ENCODE measurements around the gene ALDH1A1.
"Not testable (repeated sequence)": the region's sequence is repeated elsewhere in the genome, so short reads cannot be mapped to it uniquely, and the experiment has no call there.

Gene ALDH1A1

DNA sequence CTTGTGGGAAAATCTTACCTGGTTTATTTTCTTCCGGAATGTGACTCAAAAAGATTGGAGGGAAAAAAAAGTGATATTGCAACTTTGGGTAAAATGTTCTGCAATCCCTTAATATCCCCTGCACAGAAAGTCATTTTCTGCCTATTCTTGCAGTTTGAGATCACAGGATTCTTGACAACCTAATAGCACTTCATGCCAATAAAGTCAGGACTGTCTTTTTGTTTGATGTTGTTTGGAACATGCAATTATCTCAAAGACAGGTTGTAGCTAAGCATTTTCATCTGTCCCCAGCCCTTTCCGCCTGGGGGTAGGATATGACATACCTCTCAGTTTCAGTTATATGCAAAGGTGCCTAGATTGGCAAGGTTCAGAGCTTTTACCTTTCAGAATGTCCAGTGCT, 63.9 kb downstream of the ALDH1A1 start:
- no peak for DNase-seq

GRCh38 chr9:72888067-72888466, 64.8 kb downstream of the ALDH1A1 start:
- no peak for DNase-seq

DNA sequence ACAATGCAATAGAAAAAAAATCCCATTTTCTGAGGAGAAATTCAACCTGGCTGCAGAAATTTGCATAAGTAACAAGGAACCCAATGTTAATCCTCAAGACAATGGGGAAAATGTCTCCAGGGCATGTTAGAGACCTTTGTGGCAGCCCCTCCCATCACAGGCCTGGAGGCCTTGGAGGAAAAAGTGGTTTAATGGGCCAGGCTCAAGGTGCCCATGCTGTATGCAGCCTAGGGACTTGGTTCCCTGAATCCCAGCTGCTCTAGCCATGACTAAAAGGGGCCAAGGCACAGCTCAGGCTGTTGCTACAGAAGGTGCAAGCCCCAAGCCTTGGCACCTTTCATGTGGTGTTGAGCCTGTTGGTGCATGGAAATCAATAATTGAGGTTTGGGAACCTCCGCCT, 66.5 kb downstream of the ALDH1A1 start:
- DNase-seq = no peak

- no peak for DNase-seq
Measured at GRCh38 chr9:72884508-72884907, 68.3 kb downstream of the ALDH1A1 start.

- DNase-seq = no peak
Measured at GRCh38 chr9:72883875-72884274, 69.0 kb downstream of the ALDH1A1 start.

DNA sequence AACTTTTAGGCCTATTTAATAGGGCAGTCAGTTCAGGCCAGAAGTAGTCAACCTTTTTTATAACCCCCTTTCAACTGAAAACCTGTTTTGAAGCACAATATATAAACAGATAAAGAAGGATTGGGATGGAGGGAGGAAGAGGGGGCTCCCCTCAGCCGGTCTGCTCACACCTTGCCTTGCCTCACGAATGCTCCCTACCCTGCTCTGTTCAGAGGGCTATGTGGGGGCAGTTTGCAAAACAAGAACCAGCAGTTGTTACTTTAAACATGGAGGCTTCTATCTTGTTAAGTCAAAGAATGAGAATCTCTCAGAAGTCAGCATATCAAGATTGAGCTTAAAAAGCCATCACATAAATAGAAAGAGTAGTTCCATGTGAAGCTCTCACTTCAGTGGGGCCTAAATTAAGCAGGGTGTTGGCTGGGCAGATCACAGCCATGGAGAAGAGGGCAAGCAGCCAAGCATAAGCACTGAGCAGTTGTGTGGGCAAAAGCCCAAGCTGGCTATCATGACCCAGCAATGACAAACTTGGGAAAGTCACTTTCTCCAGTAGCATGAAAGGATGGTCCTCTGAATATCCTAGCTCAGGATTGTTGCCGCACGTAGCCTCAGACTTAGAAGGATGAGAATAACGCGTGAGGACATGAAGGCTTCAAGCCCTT, 70.6 kb downstream of the ALDH1A1 start:
- DNase-seq = no peak

DNA sequence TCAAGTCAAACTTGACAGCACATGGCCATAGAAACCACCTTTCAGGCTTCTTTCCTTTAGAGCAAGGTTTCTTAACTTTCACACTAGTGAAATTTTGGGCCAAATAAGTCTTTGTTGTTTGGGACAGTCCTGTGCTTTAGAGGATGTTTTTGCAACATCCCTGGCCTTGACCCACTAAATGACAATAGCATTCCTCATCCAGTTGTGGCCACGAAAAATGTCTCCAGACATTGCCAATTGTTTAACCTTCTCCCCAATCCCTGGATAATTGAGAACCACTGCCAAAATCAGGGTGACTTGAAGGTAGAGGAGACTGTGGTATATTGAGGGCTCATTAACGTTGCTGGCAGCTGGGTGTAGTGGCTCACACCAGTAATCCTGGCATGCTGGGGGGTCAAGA, 72.0 kb downstream of the ALDH1A1 start:
- no peak for DNase-seq

DNA sequence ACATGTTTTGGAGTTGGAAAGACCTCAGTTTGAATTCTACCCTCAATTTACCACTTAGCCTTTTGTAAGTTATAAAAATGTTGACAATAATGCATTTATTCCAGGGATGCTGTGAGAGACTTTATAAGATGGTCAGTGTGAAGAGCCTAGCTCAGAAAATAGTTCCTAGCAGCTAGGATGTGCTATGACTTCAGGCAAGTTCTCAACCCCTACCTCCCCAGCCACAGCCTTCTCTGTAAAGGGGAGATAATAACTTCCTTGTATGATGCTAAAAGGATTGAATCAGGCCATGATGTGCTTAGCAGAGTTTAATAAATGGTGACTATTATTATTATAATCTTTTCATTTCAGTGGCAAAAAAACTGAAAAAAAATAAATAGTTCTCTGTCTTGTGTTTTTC, 77.6 kb downstream of the ALDH1A1 start:
- DNase-seq = no peak

- DNase-seq = no peak
Measured at GRCh38 chr9:72874344-72874743, 78.5 kb downstream of the ALDH1A1 start.

DNA sequence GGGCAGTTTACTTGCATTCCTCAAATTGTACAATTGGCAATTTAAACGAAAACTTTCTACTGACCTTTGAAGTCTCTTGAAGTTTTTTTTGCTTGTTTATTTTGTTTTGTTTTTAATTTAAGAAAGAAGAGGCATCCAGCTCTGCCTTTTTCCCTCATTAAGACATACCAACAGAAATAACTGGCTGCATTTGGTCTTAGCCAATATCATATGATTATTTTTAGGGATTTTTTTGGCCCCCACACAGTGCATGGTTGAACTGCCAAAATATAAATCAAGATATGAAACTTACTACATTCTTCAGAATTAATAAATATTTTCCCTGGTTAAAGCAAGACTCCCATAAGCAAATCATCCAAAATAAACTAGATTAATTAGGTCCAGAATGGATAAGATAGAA, 79.4 kb downstream of the ALDH1A1 start:
- DNase-seq = no peak

DNA sequence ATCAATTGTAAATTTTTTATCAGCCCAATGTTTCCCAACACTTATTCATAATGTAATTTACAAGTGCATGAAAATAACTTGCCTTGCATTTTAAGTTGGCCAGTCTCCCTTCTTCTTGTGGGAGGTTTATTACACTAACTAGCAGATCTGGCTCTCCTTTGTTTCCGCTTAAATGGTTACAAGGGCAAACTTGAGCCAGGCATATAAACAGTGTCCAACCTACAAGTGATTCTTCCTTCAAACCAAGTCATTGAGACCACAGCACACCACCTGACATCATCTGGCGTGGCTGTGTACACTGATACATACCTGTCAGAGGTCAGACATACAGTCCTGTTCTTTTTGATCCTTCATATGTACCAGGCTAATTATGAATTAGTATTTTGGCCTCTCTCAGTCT, 80.1 kb downstream of the ALDH1A1 start:
- no peak for DNase-seq

DNA sequence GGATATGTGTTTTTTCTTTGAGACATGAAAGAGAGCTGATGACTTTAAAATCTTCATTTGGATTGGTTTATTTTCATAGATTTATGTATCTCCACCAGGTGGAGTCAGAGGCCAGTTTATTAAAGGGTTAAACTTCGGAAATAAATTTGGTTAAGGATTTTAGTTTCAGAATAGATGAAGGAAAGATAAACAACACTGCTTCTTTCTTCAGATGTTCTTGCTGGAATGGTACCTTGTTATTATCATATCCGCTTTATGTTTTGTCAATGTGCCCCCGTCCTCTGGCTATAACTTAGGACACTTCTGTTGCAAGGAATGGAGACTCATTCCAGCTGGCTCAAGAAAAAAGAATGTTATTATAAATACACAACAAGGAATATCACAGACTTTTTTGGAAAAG, 81.2 kb downstream of the ALDH1A1 start:
- no peak for DNase-seq

DNA sequence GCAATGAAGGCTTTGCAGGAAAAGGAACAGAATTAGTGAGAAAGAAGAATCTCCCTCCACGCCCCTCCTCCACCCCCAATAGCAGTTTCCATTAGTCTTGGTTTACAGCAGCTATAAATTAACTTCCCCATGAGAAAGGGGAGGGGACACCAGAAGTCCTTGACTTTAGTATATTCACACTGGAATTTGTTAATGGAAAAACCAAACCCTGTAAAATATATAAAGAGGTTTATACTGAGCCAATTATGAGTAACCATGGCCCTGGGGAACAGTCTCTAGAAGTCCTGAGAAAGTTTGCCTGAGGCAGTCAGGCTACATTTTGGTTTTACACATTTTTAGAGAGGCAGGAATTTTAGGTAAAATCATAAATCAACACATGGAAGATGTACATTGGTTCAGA, 88.5 kb downstream of the ALDH1A1 start:
- DNase-seq = no peak

DNA sequence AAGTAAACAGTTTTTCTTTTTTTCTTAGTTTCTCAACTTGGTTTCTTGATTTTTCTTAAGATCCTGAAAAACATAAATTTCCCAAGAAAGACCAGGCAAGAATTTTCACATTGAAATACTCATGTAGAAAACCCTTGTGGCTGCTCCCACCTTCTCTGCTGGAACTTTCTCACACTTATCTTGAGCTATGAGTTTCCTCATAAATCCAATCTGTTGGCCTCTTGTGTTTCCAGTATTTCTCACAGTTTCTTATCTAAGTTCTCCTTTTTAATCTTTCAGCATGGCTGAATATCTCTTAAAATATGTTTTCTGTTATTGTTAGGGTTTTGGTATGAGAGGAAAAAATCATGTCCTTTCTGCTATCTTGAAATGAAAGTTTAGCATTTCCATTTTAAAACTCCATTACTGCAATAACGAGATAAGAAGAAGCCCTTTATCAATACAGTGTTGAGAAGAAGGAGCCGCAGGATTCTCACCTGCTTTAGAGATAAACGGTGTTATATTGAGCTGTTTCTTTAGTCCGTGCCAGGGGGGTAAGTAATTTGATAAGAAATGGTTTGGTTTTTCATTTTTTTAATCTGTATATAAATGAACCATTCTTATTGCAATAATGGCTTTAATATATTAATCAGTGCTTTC, 89.3 kb downstream of the ALDH1A1 start:
- DNase-seq = no peak

GRCh38 chr9:72862788-72863187, 90.1 kb downstream of the ALDH1A1 start:
- DNase-seq = not testable (repeated sequence)

- no peak for DNase-seq
Measured at GRCh38 chr9:72858089-72858912, 94.6 kb downstream of the ALDH1A1 start.

DNA sequence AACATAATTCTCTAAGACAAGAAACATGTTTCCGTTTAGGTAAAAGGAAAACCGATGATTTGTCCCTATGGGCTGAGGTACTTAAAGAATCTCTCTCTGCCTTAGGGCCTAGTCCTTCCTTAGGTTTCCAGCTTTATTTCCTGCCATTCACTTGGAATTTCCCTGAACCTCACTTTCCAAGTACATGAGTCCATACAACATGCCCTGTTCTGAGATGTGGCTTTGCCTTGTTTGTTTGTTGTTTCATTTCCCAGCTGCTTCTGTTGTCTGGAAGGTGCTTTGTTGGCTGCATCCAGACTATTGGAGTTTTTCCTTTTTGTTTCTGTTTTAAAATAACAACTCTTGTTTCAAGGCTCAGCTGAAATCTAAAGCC, 95.2 kb downstream of the ALDH1A1 start:
- no peak for DNase-seq

DNA sequence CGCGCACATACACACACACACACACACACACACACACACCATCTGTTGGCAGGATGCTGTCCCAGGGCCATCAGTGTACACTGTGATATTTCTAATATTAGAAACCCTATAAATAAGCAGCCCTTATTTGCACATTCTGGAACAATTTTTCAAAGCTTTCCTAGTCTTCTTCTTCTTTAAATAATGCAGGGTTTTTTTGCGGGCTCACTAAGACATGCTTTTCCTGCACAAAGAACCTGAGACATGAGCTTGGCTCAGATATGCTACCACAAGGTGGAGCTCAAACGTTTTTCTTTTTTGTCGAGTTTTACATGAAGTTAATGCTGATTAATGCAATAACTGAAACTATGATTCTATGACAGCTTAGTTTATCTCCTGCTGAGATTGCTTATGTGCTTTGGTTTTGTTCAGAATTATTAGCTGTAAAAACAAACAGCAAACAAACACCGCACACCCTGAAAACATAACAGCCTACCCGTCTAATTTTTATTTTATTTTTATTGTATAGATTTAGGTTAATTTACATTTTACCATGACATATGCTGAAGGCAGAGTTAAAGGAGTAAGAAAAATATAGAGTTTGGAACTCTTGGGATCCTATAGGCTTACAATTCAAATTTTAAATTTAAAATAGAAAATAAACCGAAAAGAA, 95.8 kb downstream of the ALDH1A1 start:
- no peak for DNase-seq

DNA sequence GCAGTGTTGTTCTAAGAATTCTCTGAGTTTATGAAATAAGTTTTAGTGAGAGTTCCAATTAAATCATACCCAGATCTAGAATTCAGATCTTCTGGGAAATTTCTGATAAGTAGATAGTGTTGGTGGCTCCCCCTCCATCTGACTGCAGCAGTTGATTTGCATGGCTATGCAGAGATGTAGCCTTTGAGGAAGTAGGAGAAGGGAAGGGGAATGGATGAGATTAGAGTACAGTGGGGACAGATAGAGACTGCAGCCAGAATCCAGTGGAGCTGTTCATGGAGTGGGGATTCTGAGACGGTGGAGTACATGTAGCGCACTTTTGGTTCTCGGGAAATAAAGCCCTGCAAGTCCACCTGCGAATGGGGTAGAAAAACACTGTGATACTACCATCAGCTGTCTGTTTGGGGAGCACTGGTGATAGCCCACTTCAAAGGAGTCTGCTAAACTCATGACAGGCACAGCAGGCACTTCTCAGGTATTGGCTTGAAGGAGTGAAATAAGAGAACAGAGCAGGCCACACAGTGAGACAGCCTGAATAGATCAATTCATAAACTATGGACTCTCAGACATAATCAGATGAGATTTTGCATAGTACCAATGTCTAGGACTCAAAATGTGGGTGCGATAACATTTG, 96.8 kb downstream of the ALDH1A1 start:
- DNase-seq = no peak

DNA sequence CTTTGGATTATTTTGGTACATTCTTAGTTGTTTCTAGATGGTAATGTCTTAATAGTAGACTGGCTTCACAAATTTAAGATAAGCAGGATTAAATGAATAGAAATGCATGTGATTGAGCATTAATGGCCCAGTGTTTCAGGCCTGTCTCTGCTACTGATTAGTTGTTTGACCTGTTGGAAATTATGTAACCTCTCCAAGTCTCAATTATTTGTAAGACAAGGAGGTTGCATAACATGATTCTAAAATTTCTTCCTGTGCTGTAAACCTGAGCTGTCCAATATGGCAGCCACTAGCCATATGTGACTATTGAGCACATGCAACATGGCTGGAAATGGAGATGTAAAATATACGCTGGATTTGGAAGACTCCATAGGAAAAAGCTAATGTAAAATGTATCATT, 97.5 kb downstream of the ALDH1A1 start:
- no peak for DNase-seq

All from activated naive CD4-positive, alpha-beta T cell (primary cell).